Spinal cord (tissue), 10 donors: Measurements from ENCODE around the gene SPECC1L. TPM values are rescaled to one million over a fixed set of nuclear protein-coding genes. Genes with fewer than 3 reads are reported as not detected.
A peak's percentile ranks its signal among the peaks of the same experiment; 100 is the strongest.

ENCODE experiments used
- DNase-seq, 6 donors: peaks; one replicate each; pipeline versions ENCODE4 v3.0.0 to v3.0.0-alpha.2; 2013 to 2015; ENCODE audit warnings: low spot score in 6 of 6, low read depth in 4 of 6
- H3K27ac ChIP-seq: one replicate; pipeline ENCODE4 v1.5.1; 2013; ENCODE audit warnings: low read depth, low read length, control low read depth
- H3K27me3 ChIP-seq: one replicate; pipeline ENCODE4 v1.6.1; 2013; ENCODE audit warnings: low read length; ENCODE audit not compliant: control insufficient read depth, insufficient read depth
- H3K36me3 ChIP-seq: one replicate; pipeline ENCODE4 v1.6.1; 2013; ENCODE audit warnings: low read length; ENCODE audit not compliant: control insufficient read depth, insufficient read depth
- H3K4me1 ChIP-seq: one replicate; pipeline ENCODE4 v1.6.1; 2013; ENCODE audit warnings: low read length; ENCODE audit not compliant: control insufficient read depth, insufficient read depth
- H3K4me3 ChIP-seq: one replicate; pipeline ENCODE4 v1.5.1; 2013; ENCODE audit warnings: low read depth, low read length, control low read depth
- H3K9me3 ChIP-seq: one replicate; pipeline ENCODE4 v1.6.1; 2013; ENCODE audit warnings: low read length; ENCODE audit not compliant: control insufficient read depth, insufficient read depth
- WGBS: methylation state at CpG from one replicate; pipeline ENCODE4 v1.1.5; 2013; ENCODE audit warnings: missing lambda C conversion rate; ENCODE audit not compliant: insufficient coverage; 5-methylcytosine and 5-hydroxymethylcytosine counted together
- long read RNA-seq, 4 donors: transcript quantifications; one replicate each; lab custom pipeline, GENCODE V29; 2026
- polyA plus RNA-seq, 2 donors: library from polyadenylated mRNA; unstranded; fragments of 120-200 nt; gene quantifications; one replicate each; pipeline ENCODE4 v1.2.1, GENCODE V29; 2013; ENCODE audit not compliant: insufficient read length in 2 of 2
- total RNA-seq, 2 donors: library from RNA; depleted of rRNA in 1 of 2; stranded (reverse); fragments of 120-200 nt in 1 of 2; fragments of >200 nt in 1 of 2; gene quantifications; one replicate each; pipeline versions ENCODE4 v1.2.3 to v1.2.4, GENCODE V29; 2013 to 2014
- donor health status: healthy.

Gene SPECC1L, protein sequence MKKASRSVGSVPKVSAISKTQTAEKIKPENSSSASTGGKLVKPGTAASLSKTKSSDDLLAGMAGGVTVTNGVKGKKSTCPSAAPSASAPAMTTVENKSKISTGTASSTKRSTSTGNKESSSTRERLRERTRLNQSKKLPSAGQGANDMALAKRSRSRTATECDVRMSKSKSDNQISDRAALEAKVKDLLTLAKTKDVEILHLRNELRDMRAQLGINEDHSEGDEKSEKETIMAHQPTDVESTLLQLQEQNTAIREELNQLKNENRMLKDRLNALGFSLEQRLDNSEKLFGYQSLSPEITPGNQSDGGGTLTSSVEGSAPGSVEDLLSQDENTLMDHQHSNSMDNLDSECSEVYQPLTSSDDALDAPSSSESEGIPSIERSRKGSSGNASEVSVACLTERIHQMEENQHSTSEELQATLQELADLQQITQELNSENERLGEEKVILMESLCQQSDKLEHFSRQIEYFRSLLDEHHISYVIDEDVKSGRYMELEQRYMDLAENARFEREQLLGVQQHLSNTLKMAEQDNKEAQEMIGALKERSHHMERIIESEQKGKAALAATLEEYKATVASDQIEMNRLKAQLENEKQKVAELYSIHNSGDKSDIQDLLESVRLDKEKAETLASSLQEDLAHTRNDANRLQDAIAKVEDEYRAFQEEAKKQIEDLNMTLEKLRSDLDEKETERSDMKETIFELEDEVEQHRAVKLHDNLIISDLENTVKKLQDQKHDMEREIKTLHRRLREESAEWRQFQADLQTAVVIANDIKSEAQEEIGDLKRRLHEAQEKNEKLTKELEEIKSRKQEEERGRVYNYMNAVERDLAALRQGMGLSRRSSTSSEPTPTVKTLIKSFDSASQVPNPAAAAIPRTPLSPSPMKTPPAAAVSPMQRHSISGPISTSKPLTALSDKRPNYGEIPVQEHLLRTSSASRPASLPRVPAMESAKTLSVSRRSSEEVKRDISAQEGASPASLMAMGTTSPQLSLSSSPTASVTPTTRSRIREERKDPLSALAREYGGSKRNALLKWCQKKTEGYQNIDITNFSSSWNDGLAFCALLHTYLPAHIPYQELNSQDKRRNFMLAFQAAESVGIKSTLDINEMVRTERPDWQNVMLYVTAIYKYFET
- total RNA-seq (10 to 100 TPM; 38.9 to 50.5 TPM), polyA plus RNA-seq (10 to 100 TPM; 37.0 to 38.2 TPM)
- long read RNA-seq, donor 1, full-length matches to known transcripts, result 4 of 17 reads
- long read RNA-seq, donor 1, partial matches to known transcripts, result 13 of 17 reads
- long read RNA-seq, donor 1, other reads (novel, unspliced or antisense), result 0 of 17 reads
- long read RNA-seq, donor 2, result 0 reads
- long read RNA-seq, donor 3, partial matches to known transcripts, result 0 of 1 reads
- long read RNA-seq, donor 3, other reads (novel, unspliced or antisense), result 0 of 1 reads
- long read RNA-seq, donor 4, partial matches to known transcripts, result 12 of 14 reads
- long read RNA-seq, donor 4, other reads (novel, unspliced or antisense), result 0 of 14 reads

DNA sequence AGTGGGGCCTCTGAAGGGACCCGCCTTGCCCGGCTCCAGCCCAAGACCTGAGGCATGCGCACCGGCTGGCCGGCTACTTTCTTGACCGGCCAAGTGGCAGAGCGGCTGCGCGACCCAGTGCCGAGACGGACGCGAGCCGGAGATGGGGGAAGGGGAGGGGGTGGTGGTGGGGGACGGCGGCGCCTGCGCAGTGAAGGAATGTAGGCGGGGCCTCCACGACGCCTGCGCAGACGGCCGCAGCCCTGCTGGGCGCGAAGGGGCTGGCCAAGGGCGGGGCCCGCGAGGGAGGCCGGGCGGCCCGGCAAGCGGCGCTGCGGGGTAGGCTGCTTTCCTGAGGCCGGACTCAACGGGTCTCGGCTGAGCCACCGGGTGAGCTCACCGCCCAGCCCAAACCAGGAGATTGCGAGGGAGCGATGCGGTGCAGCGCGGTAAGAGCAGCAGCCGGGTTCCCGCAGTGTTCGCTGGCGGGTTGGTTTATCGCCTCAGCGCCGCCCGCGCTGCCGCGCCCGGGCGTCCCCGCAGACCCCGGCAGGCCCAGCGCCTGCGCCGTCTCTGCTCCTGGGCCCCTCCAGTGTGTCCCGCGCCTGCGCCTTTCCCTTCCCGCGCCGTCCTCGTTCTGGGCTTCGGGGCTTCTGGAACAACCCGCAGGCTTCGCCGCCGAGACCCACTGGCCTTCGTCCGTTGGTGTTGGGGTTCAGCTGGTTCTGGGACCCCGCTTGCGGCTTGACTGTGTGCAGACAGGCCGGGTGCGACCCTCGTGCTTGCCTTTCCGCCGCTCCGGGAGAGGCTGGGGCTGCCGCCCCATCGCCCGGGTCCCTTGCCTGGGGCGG, at the start of gene SPECC1L:
SPECC1L (plus strand) TSS at position 276 of the 830 bp plus-strand sequence. CDS start 31,401 bp downstream, outside the sequence.
- H3K4me1 ChIP-seq, result peaks cover 12% of the 10 kb centered on the region
- DNase-seq, result peak; percentile 83 to 98 (median 91)
- no peaks in the 10 kb centered on the region for H3K36me3 ChIP-seq
- WGBS, result under 1% methylated on average over 89 of the region's 89 CpGs
- peak within 1 kb of the TSS; percentile 94 for H3K4me3 ChIP-seq
- H3K27me3 ChIP-seq, result no peaks in the 10 kb centered on the region
- no peaks in the 10 kb centered on the region for H3K9me3 ChIP-seq
- peak within 1 kb of the TSS; percentile 94 for H3K27ac ChIP-seq

DNA sequence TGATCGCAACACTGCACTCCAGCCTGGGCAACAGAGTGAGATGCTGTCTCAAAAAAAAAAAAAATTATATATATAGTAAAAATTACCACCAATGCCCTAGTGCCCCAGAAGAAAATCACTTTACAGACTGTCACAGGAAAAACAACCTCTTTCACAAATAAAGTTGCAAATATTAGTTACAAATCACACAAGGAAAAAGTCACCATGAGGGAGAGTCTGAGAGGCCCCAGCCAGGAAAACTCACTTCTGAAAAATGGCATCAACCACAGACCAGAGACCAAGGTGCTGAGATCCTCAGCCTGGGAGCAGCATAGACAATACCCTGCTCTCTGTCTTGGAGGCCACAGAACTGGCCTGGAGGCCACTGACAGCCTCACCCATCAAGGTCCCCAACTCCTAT, 46.2 kb upstream of the SPECC1L start:
- Histone ChIP-seq H3K27ac (no peak overlapping the region), H3K9me3 (peaks cover 4% of the 10 kb centered on the region), H3K4me3 (no peak overlapping the region), H3K27me3 (no peaks in the 10 kb centered on the region), H3K36me3 (no peaks in the 10 kb centered on the region), H3K4me1 (no peaks in the 10 kb centered on the region)
- no peak for DNase-seq
- WGBS, result no CpG with 5 or more reads among the region's 1 CpG

DNA sequence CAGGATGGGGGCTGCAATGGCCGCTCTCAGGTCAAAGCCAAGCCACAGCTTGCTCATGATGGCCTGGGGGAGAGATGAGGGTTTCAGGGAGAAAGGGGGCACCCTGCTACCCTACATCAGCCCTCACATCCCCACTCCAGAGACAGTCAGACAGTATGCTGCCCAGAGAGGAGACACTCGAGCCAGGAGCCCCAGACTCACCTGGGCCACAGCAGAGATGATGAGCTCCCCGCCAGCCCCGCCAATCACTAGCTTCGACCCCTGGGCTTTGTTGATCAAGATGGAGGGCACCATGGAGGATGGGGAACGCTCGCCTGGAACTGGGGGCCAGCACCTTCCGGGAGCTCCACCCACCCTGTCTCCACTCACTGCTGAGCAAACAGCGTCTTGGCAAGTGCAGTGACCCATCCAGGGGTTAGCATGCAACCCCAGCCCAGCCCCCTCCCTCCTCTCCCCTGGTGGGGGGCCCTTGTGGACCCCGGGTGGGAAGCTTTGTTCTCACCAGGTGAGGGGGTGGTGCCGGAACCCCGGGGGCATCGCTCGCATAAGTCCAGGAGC, 45.5 kb upstream of the SPECC1L start:
- Histone ChIP-seq H3K27me3 (no peaks in the 10 kb centered on the region), H3K4me1 (no peaks in the 10 kb centered on the region), H3K36me3 (no peaks in the 10 kb centered on the region), H3K27ac (no peak overlapping the region), H3K9me3 (peaks cover 4% of the 10 kb centered on the region), H3K4me3 (no peak overlapping the region)
- no peak for DNase-seq
- WGBS, result 85% methylated on average over 10 of the region's 14 CpGs

DNA sequence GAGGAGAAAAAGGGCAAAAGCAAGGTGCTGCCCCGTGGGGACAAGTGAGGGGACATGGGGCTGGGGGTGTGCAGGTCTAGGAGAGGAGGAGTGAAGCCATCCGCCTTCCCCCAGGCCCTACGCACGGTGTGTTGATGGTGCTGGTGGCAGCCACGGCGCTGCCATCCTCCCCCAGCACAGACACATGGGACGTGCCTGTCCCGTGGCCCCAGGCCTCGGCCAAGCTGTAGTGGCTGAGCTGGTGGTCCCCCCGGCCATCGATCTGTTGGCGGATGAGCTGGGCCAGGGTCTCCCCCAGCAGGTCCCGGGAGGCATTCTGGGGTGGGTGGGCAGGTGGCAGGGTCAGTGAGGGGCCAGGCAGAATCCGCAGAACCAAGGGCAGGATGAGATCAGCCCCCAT, 44.7 kb upstream of the SPECC1L start:
- peaks cover 4% of the 10 kb centered on the region for H3K9me3 ChIP-seq
- WGBS, result 91% methylated on average over 12 of the region's 14 CpGs
- no peaks in the 10 kb centered on the region for H3K27me3 ChIP-seq
- no peak overlapping the region for H3K27ac ChIP-seq
- no peak for DNase-seq
- H3K36me3 ChIP-seq, result no peaks in the 10 kb centered on the region
- no peaks in the 10 kb centered on the region for H3K4me1 ChIP-seq
- H3K4me3 ChIP-seq, result no peak overlapping the region

DNA sequence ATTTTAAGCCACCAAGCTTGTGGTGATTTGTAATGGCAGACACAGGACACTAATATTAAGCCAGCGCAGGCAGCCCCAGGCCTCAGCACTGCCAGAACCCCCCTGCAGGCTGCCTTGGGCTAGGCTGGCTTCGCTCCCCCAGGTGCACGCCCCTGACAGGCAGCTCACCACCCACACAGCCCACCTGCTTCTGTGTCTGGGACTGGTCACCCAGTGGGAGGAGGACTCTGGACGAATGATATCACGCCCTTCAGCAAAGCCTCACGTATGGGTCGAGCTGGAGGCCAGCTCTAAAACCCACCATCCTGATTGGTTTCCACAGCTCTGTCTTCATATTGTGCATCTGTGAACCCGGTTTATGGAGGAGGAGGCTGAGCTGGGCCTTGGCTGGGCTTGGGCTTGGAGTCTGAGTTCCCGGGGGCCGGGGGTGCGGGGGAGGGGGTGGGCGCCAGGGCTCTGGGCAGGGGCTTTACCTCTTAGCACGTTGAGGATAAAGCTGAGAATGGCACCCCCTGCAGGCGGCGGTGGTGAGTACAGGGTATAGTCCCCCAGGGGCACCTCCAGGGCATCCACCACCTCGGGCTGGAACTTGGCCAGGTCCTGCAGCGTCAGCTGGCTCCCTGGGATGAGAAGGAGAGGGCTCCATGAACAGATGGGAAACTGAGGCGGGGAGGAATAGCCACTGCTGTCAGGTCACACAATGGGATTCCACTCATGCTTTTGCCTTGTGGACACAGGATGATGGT, 39.5 kb upstream of the SPECC1L start:
- no peaks in the 10 kb centered on the region for H3K27me3 ChIP-seq
- no peak overlapping the region for H3K4me3 ChIP-seq
- no peaks in the 10 kb centered on the region for H3K36me3 ChIP-seq
- 72% methylated on average over 6 of the region's 18 CpGs for WGBS
- no peaks in the 10 kb centered on the region for H3K9me3 ChIP-seq
- no peak for DNase-seq
- no peak overlapping the region for H3K27ac ChIP-seq
- H3K4me1 ChIP-seq, result no peaks in the 10 kb centered on the region

DNA sequence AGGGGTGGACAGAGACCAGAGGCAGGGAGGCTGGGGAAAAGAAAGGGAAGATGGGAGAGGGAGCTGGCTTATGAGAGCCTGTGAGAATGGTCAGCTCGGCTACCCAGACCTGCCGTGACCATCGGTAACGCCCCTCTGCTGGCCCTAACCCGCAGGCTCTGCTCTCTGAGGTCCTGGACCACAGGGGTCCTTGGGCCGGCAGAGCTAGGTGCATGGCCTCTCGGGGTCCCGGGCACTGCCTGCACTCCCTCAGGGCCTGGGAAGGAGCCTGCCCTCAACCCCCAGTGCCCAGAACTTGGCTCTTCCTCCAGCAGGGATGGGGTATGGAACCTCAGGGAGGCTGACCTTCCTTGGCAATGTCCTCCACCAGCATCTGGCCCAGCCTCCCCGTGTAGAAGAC, 38.9 kb upstream of the SPECC1L start:
- H3K36me3 ChIP-seq, result no peaks in the 10 kb centered on the region
- no peak overlapping the region for H3K27ac ChIP-seq

DNA sequence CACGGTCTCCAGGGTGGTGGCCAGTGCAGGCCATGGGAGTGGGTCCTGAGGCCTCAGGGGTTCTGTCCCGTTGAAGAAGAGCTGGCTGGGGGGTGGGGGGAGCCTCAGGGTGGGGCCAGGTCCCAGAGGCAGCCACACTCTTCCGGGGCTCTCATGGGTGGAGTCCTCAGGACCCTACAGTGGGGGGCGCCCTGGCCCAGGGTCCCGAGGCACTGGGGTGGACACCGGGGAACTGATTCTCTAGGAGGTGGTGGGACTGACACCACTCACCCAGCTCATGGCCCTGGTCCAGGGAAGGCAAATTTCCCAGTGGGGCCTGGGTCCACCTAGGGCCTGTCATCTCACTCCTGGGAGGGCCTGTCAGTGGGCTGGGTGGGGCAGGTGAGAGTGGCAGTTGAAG, 38.5 kb upstream of the SPECC1L start:
- Histone ChIP-seq H3K4me1 (no peaks in the 10 kb centered on the region), H3K27me3 (no peaks in the 10 kb centered on the region), H3K4me3 (no peak overlapping the region), H3K9me3 (no peaks in the 10 kb centered on the region), H3K36me3 (no peaks in the 10 kb centered on the region), H3K27ac (no peak overlapping the region)
- DNase-seq, result no peak
- WGBS, result 86% methylated on average over 6 of the region's 6 CpGs

More for the DNA sequence above, 38.9 kb upstream of the SPECC1L start:
- H3K27me3 ChIP-seq, result no peaks in the 10 kb centered on the region
- WGBS, result 89% methylated on average over 8 of the region's 9 CpGs
- no peak for DNase-seq
- no peaks in the 10 kb centered on the region for H3K4me1 ChIP-seq
- no peak overlapping the region for H3K4me3 ChIP-seq
- H3K9me3 ChIP-seq, result no peaks in the 10 kb centered on the region

DNA sequence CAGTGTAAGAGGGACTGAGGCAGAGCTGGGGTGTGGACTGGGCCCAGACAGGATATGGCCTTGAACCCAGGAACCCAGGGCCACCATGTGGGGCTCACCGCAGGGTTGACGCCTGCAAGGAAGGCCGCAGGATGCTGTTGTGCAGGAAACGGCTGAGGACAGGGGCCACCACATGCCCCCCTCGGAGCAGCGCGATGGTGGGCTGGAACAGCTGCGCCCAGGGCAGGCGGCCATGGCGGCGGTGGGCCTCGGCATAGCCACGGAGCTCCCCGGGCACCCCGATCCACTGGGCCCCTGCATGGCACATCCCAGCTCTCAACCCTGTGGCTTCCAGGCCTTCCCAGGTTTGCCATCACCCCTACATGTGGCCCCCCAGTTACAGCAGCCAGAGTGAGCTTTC, 37.9 kb upstream of the SPECC1L start:
- Histone ChIP-seq H3K36me3 (no peaks in the 10 kb centered on the region), H3K27ac (no peak overlapping the region), H3K4me3 (no peak overlapping the region), H3K9me3 (no peaks in the 10 kb centered on the region), H3K4me1 (no peaks in the 10 kb centered on the region), H3K27me3 (no peaks in the 10 kb centered on the region)
- DNase-seq, result no peak
- WGBS, result 92% methylated on average over 15 of the region's 15 CpGs
